Upper lobe of left lung (tissue), 6 donors: ENCODE measurements around the gene FOXQ1. TPM values are rescaled to one million over a fixed set of nuclear protein-coding genes. Genes with fewer than 3 reads are reported as not detected.
"Not testable (repeated sequence)": the region's sequence is repeated elsewhere in the genome, so short reads cannot be mapped to it uniquely, and the experiment has no call there.

Experiments
- ATAC-seq, 2 donors: fragments of 200-7000 bp; cut with Tn5 transposase; one replicate each; pipeline ENCODE4 v1.9.1; 2022; ENCODE audit warnings: mild to moderate bottlenecking in 2 of 2, moderate library complexity in 2 of 2; ENCODE audit not compliant: low FRiP score in 2 of 2
- DNase-seq, 2 donors: peaks; one replicate each; pipeline ENCODE4 v3.0.0-alpha.2; 2019 to 2020
- H3K27ac ChIP-seq, 4 donors: fragments of 200-600 bp; sonication (generic); one replicate each; pipeline ENCODE4 v1.5.1; 2016 to 2019
- H3K27me3 ChIP-seq, 4 donors: fragments of 200-600 bp; sonication (generic); one replicate each; pipeline ENCODE4 v1.5.1; 2017 to 2019
- H3K36me3 ChIP-seq, 4 donors: fragments of 200-600 bp; sonication (generic); one replicate each; pipeline ENCODE4 v1.5.1; 2016 to 2019
- H3K4me1 ChIP-seq, 4 donors: fragments of 200-600 bp; sonication (generic); one replicate each; pipeline ENCODE4 v1.5.1; 2018 to 2019
- H3K4me3 ChIP-seq, 4 donors: fragments of 200-600 bp; sonication (generic); one replicate each; pipeline ENCODE4 v1.5.1; 2017 to 2019; ENCODE audit warnings: mild to moderate bottlenecking in 2 of 4, moderate library complexity in 1 of 4
- H3K9me3 ChIP-seq, 4 donors: fragments of 200-600 bp; sonication (generic); one replicate each; pipeline ENCODE4 v1.5.1; 2018 to 2019
- EP300 ChIP-seq, 4 donors: sonication (generic); formaldehyde crosslinking; IDR thresholded peaks; one replicate each; pipeline ENCODE4 v1.5.1; 2017; ENCODE audit warnings: antibody characterized with exemption in 4 of 4, control low read depth in 2 of 4
- POLR2A ChIP-seq, 4 donors: fragments of 450-650 bp; IDR thresholded peaks; one replicate each; pipeline ENCODE4 v1.5.1; 2016 to 2017; ENCODE audit warnings: antibody characterized with exemption in 4 of 4, mild to moderate bottlenecking in 2 of 4
- POLR2AphosphoS5 ChIP-seq, 2 donors: sonication (generic); formaldehyde crosslinking; IDR thresholded peaks; one replicate each; pipeline ENCODE4 v1.5.1; 2017; ENCODE audit warnings: antibody characterized with exemption in 2 of 2
- WGBS, 2 donors: methylation state at CpG; one replicate each; pipeline ENCODE4 v1.1.5; 2017 to 2018; 5-methylcytosine and 5-hydroxymethylcytosine counted together
- total RNA-seq, 6 donors: library from RNA; depleted of rRNA in 4 of 6; stranded (reverse); fragments of >200 nt in 4 of 6; gene quantifications; one replicate each; pipeline versions ENCODE4 v1.1.0 to v1.2.1, GENCODE V29; 2016 to 2021
- TF ChIP-seq, protein P1 (sequence below), 6 experiments: fragments of 450-650 bp in 4 of 6; fragments of 200-600 bp in 2 of 6; sonication (generic) in 2 of 6; IDR thresholded peaks; one replicate each; pipeline ENCODE4 v1.5.1; 2016 to 2019; ENCODE audit warnings: antibody characterized with exemption in 6 of 6
- donor health status: DM: no; HTN: no; CAD: no; lungs with moderate emphysema.
- donor health status: DM: no; HTN: yes; CAD: no; lungs with severe emphysema.

The FOXQ1 gene
- total RNA-seq, 6 donors from 2014 or later, result 3.9 to 15.4 (median 10.3) TPM

DNA sequence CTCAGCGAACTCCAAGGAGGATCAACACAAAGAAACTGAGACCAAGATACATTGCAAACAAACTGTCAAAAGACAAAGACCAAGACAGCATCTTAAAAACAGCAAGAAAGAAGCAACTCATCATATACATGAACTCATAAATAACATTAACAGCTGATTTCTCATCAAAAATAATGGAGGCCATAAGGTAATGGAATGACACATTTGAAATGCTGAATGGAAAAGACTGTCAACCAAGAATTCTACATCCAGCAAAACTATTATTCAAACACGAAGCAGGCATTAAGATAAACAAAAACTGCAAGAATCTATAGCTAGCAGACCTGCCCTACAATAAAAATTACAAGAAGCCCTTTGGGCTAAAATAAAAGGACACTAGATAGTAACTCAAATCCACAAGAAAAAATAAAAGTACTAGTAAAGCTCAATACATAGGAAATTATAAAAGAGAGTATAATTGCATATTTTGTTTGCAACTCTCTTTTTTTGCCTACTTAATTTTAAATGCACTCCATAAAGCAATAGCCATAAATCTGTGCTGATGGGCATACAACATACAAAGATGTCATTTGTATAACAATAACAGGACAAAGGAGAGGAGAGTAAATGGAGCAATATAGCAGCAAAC, 39.6 kb downstream of the FOXQ1 start:
- no peak for DNase-seq
- H3K4me1 ChIP-seq, result peaks cover 15 to 29% (median 22%) of the 10 kb centered on the region in 4 donors
- ATAC-seq, result no peak
- H3K27me3 ChIP-seq, result no peaks in the 10 kb centered on the region
- no peaks in the 10 kb centered on the region for H3K36me3 ChIP-seq
- WGBS, 2 donors, result 86 to 91% methylated on average over 2 of the region's 2 CpGs
- H3K9me3 ChIP-seq, result peaks cover 0 to 14% (median 9%) of the 10 kb centered on the region in 4 donors
- TF ChIP-seq, protein P1, sequence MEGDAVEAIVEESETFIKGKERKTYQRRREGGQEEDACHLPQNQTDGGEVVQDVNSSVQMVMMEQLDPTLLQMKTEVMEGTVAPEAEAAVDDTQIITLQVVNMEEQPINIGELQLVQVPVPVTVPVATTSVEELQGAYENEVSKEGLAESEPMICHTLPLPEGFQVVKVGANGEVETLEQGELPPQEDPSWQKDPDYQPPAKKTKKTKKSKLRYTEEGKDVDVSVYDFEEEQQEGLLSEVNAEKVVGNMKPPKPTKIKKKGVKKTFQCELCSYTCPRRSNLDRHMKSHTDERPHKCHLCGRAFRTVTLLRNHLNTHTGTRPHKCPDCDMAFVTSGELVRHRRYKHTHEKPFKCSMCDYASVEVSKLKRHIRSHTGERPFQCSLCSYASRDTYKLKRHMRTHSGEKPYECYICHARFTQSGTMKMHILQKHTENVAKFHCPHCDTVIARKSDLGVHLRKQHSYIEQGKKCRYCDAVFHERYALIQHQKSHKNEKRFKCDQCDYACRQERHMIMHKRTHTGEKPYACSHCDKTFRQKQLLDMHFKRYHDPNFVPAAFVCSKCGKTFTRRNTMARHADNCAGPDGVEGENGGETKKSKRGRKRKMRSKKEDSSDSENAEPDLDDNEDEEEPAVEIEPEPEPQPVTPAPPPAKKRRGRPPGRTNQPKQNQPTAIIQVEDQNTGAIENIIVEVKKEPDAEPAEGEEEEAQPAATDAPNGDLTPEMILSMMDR (IDR thresholded peaks at IDR 0.05), result no peak
- TF ChIP-seq POLR2A (IDR thresholded peaks at IDR 0.05) (no peak), EP300 (IDR thresholded peaks at IDR 0.05) (no peak), POLR2AphosphoS5 (IDR thresholded peaks at IDR 0.05) (no peak)
- no peak overlapping the region for H3K27ac ChIP-seq
- no peak overlapping the region for H3K4me3 ChIP-seq

- not testable (repeated sequence) for H3K4me3 ChIP-seq, H3K36me3 ChIP-seq, H3K27ac ChIP-seq, H3K4me1 ChIP-seq, ATAC-seq, DNase-seq, H3K27me3 ChIP-seq
- H3K9me3 ChIP-seq, result peaks cover 0 to 14% (median 9%) of the 10 kb centered on the region in 4 donors
These were observed 43.2 kb downstream of the FOXQ1 start for GRCh38 chr6:1355068-1355467.

- H3K4me1 ChIP-seq, H3K27ac ChIP-seq, H3K36me3 ChIP-seq, H3K9me3 ChIP-seq, ATAC-seq, H3K27me3 ChIP-seq, DNase-seq, H3K4me3 ChIP-seq: not testable (repeated sequence)
- WGBS, 2 donors, result 75 to 98% methylated on average over 3 to 4 of the region's 4 CpGs
These were observed 49.8 kb downstream of the FOXQ1 start for GRCh38 chr6:1361717-1362116.

DNA sequence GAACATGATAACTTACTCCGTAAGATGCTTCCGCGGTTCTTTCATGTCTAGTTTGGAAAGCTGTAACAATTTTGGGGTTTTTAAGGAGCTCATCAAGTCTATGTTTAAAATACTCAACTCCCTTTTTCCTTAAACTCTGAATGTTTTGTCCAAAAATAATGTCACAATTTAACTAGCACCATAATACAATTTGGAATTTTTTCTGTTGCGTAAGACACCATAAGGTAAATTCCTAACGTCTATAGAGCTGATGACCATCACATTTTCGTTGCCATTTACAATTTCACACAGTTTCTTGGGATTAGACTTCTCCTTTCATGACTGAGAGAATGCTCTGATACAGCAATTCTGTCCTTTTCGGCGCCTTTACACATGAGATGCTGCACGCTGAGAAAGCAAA, 50.7 kb downstream of the FOXQ1 start:
- H3K36me3 ChIP-seq, result no peaks in the 10 kb centered on the region

GRCh38 chr6:1363298-1363697, 51.4 kb downstream of the FOXQ1 start:
- peak overlapping the region in 3 of 4 donors; percentile 39 to 71 (median 41) for H3K27ac ChIP-seq
- DNase-seq (no peak), ATAC-seq (peak in 1 of 2 donors; percentile 7)
- no peaks in the 10 kb centered on the region for H3K9me3 ChIP-seq
- H3K4me3 ChIP-seq, result no peak overlapping the region
- TF ChIP-seq EP300 (IDR thresholded peaks at IDR 0.05) (no peak), POLR2AphosphoS5 (IDR thresholded peaks at IDR 0.05) (no peak), POLR2A (IDR thresholded peaks at IDR 0.05) (no peak)
- TF ChIP-seq, protein P1 (IDR thresholded peaks at IDR 0.05), result no peak
- no peaks in the 10 kb centered on the region for H3K4me1 ChIP-seq
- no peaks in the 10 kb centered on the region for H3K27me3 ChIP-seq
- WGBS, 2 donors, result 65 to 73% methylated on average over 4 of the region's 4 CpGs
- H3K36me3 ChIP-seq, result no peaks in the 10 kb centered on the region

More for the DNA sequence above, 50.7 kb downstream of the FOXQ1 start:
- 89 to 92% methylated on average over 9 of the region's 9 CpGs for WGBS, 2 donors
- H3K4me3 ChIP-seq, result no peak overlapping the region
- H3K27me3 ChIP-seq, result no peaks in the 10 kb centered on the region
- H3K27ac ChIP-seq, result peak overlapping the region in 1 of 4 donors; percentile 39
- TF ChIP-seq POLR2AphosphoS5 (IDR thresholded peaks at IDR 0.05), result no peak
- TF ChIP-seq POLR2A (IDR thresholded peaks at IDR 0.05), result no peak
- TF ChIP-seq EP300 (IDR thresholded peaks at IDR 0.05), result no peak
- TF ChIP-seq, protein P1 (IDR thresholded peaks at IDR 0.05), result no peak
- ATAC-seq (no peak), DNase-seq (no peak)
- no peaks in the 10 kb centered on the region for H3K4me1 ChIP-seq
- H3K9me3 ChIP-seq, result no peaks in the 10 kb centered on the region
